HCT116 (cell line): ENCODE results near the gene ATXN1. TPM values are rescaled to one million over a fixed set of nuclear protein-coding genes. Genes with fewer than 3 reads are reported as not detected.
A peak's percentile ranks its signal among the peaks of the same experiment; 100 is the strongest.

Experiments
- ATAC-seq: fragments of 200-7000 bp; cut with Tn5 transposase; 2 replicates; pipeline ENCODE4 v1.9.1; 2020; ENCODE audit warnings: mild to moderate bottlenecking, moderate library complexity
- BruUV-seq: library from RNA; stranded (reverse); fragments of 400-500 nt; replicated peaks from 2 replicates; lab custom pipeline; 2021; lab: Mats Ljungman, UMichigan
- CTCF ChIA-PET: fragments of 300-600 bp; sonication (Branson Sonifier 250); formaldehyde crosslinking; loops from one replicate; lab custom pipeline; 2021; ENCODE audit warnings: antibody characterized with exemption; lab: Charles Lee
- POLR2A ChIA-PET: fragments of 300-600, 350-600 bp; sonication (Branson Sonifier 250); formaldehyde crosslinking; loops from one replicate; lab custom pipeline; 2021; ENCODE audit warnings: antibody characterized with exemption; lab: Charles Lee
- RAD21 ChIA-PET, 2 experiments: fragments of 300-600 bp; sonication (Branson Sonifier 250); formaldehyde crosslinking; loops; one replicate each; lab custom pipeline; 2023; ENCODE audit warnings: low total read pairs in 2 of 2; ENCODE audit not compliant: uncharacterized antibody in 2 of 2, unreplicated experiment in 2 of 2, low non-redundant PET in 1 of 2; lab: Charles Lee
- DNase-seq: peaks from one replicate; pipeline ENCODE4 v3.0.0-alpha.2; 2010; ENCODE audit warnings: low read depth, low spot score
- H2AFZ ChIP-seq: fragments of 200-600 bp; shearing (Covaris generic), sonication (generic); 2 replicates; pipeline ENCODE4 v1.6.1; 2017; ENCODE audit warnings: low read depth, mixed run types, mixed read lengths, antibody characterized with exemption, low read length; ENCODE audit not compliant: poor library complexity, severe bottlenecking
- H3K27ac ChIP-seq: 2 replicates; pipeline ENCODE4 v1.5.1; 2012; ENCODE audit warnings: low read depth, low read length
- H3K27me3 ChIP-seq: fragments of 200-600 bp; sonication (generic); 2 replicates; pipeline ENCODE4 v1.6.1; 2016; ENCODE audit warnings: mixed run types, low read length, mixed read lengths; ENCODE audit not compliant: insufficient read depth
- H3K36me3 ChIP-seq, 2 experiments: fragments of 200-500 bp in 1 of 2; fragments of 200-600 bp in 1 of 2; sonication (Bioruptor generic) in 1 of 2; sonication (generic) in 1 of 2; 2 replicates each; pipeline versions ENCODE4 v1.5.1 to v1.6.1; 2014 to 2016; ENCODE audit warnings: low read length in 2 of 2, inconsistent platforms in 1 of 2, mixed read lengths in 1 of 2, mixed run types in 1 of 2; ENCODE audit not compliant: insufficient read depth in 2 of 2, control insufficient read depth in 1 of 2
- H3K4me1 ChIP-seq, 2 experiments: fragments of 200-600 bp in 1 of 2; sonication (generic) in 1 of 2; 2 replicates each; pipeline versions ENCODE4 v1.5.1 to v1.6.1; 2012 to 2017; ENCODE audit warnings: low read length in 2 of 2, inconsistent platforms in 1 of 2, mild to moderate bottlenecking in 1 of 2, mixed read lengths in 1 of 2, mixed run types in 1 of 2, moderate library complexity in 1 of 2; ENCODE audit not compliant: insufficient read depth in 2 of 2, control insufficient read depth in 1 of 2
- H3K4me2 ChIP-seq: fragments of 200-600 bp; sonication (generic); 2 replicates; pipeline ENCODE4 v1.6.1; 2017; ENCODE audit warnings: mixed run types, low read length, mixed read lengths
- H3K4me3 ChIP-seq, 2 experiments: fragments of 200-600 bp in 1 of 2; sonication (generic) in 1 of 2; replicated peaks in 1 of 2; 2 replicates each; pipeline ENCODE4 v1.5.1; 2011 to 2016; ENCODE audit warnings: low read length in 2 of 2, control low read depth in 1 of 2, low read depth in 1 of 2, mild to moderate bottlenecking in 1 of 2, mixed read lengths in 1 of 2, mixed run types in 1 of 2
- H3K79me2 ChIP-seq: fragments of 200-600 bp; sonication (generic); 2 replicates; pipeline ENCODE4 v1.6.1; 2017; ENCODE audit warnings: mild to moderate bottlenecking, mixed run types, low read length, moderate library complexity, mixed read lengths; ENCODE audit not compliant: insufficient read depth
- H3K9ac ChIP-seq: fragments of 200-600 bp; sonication (generic); 2 replicates; pipeline ENCODE4 v1.6.1; 2016; ENCODE audit warnings: low read length, mixed read lengths
- H3K9me2 ChIP-seq: fragments of 200-600 bp; sonication (generic), shearing (Covaris generic); 2 replicates; pipeline ENCODE4 v1.6.1; 2017; ENCODE audit warnings: mixed run types, mild to moderate bottlenecking, moderate library complexity; ENCODE audit not compliant: insufficient read depth
- H3K9me3 ChIP-seq, 2 experiments: fragments of 200-500 bp in 1 of 2; fragments of 200-600 bp in 1 of 2; sonication (Bioruptor generic) in 1 of 2; sonication (generic) in 1 of 2; 2 replicates each; pipeline ENCODE4 v1.6.1; 2014 to 2017; ENCODE audit warnings: low read length in 2 of 2, mixed read lengths in 2 of 2, inconsistent platforms in 1 of 2, low read depth in 1 of 2, mild to moderate bottlenecking in 1 of 2, mixed run types in 1 of 2, moderate library complexity in 1 of 2; ENCODE audit not compliant: control insufficient read depth in 1 of 2, insufficient read depth in 1 of 2
- H4K20me1 ChIP-seq: fragments of 200-600 bp; sonication (generic), shearing (Covaris generic); 2 replicates; pipeline ENCODE4 v1.6.1; 2017; ENCODE audit warnings: mixed run types, mild to moderate bottlenecking, moderate library complexity; ENCODE audit not compliant: insufficient read depth
- CBX3 ChIP-seq: IDR thresholded peaks from 2 replicates; pipeline ENCODE4 v1.6.1; 2012; ENCODE audit warnings: low read depth
- EGR1 ChIP-seq: IDR thresholded peaks from 2 replicates; pipeline ENCODE4 v1.6.1; 2012; ENCODE audit warnings: low read depth
- ELF1 ChIP-seq: IDR thresholded peaks from 2 replicates; pipeline ENCODE4 v1.6.1; 2012; ENCODE audit warnings: low read depth, borderline replicate concordance
- EZH2 ChIP-seq: fragments of 200-600 bp; sonication (generic); IDR thresholded peaks from 2 replicates; pipeline ENCODE4 v1.6.1; 2017; ENCODE audit warnings: antibody characterized with exemption, mixed run types
- EZH2phosphoT487 ChIP-seq: fragments of 200-600 bp; IDR thresholded peaks from 2 replicates; pipeline ENCODE4 v1.6.1; 2018; ENCODE audit warnings: antibody characterized with exemption, borderline replicate concordance
- POLR2AphosphoS5 ChIP-seq: IDR thresholded peaks from 2 replicates; pipeline ENCODE4 v1.6.1; 2011; ENCODE audit warnings: mild to moderate bottlenecking, low read depth, low read length, moderate library complexity
- SIN3A ChIP-seq: IDR thresholded peaks from 2 replicates; pipeline ENCODE4 v1.6.1; 2012; ENCODE audit warnings: low read depth
- SP1 ChIP-seq: IDR thresholded peaks from 2 replicates; pipeline ENCODE4 v1.6.1; 2012; ENCODE audit warnings: low read depth
- SRF ChIP-seq: IDR thresholded peaks from 2 replicates; pipeline ENCODE4 v1.6.1; 2012; ENCODE audit warnings: low read depth
- TCF7L2 ChIP-seq: IDR thresholded peaks from 2 replicates; pipeline ENCODE4 v1.7.0; 2011; ENCODE audit warnings: borderline replicate concordance, inconsistent platforms; ENCODE audit not compliant: insufficient read depth, insufficient read length; ENCODE audit errors: extremely low read depth
- YY1 ChIP-seq: IDR thresholded peaks from 2 replicates; pipeline ENCODE4 v1.6.1; 2011; ENCODE audit warnings: low read length, low read depth, moderate library complexity, mild to moderate bottlenecking; ENCODE audit not compliant: insufficient replicate concordance; ENCODE audit errors: extremely low read depth
- ZFX ChIP-seq: fragments of 450-650 bp; IDR thresholded peaks from 2 replicates; pipeline ENCODE4 v1.6.1; 2017
- ZNF274 ChIP-seq: fragments of 200-500 bp; sonication (Bioruptor generic); IDR thresholded peaks from 2 replicates; pipeline ENCODE4 v1.6.1; 2014; ENCODE audit warnings: mild to moderate bottlenecking, low read depth, low read length, inconsistent platforms
- intact Hi-C: fragments of 100-400 bp; cut with micrococcal nuclease; formaldehyde crosslinking; loops from 2 replicates; pipeline ENCODE4 v1.10.0; 2022
- total RNA-seq: library from RNA; stranded (reverse); gene quantifications from one replicate; pipeline ENCODE4 v1.2.1, GENCODE V29; 2021; ENCODE audit not compliant: unreplicated experiment
- TF ChIP-seq, protein P1 (sequence below), 3 experiments: fragments of 200-600 bp in 1 of 3; sonication (generic) in 1 of 3; IDR thresholded peaks in 2 of 3; conservative IDR thresholded peaks in 1 of 3; 2 replicates each; pipeline ENCODE4 v1.5.1; 2012 to 2017; ENCODE audit warnings: low read depth in 2 of 3, low read length in 2 of 3, antibody characterized with exemption in 1 of 3, borderline replicate concordance in 1 of 3, control low read depth in 1 of 3, mild to moderate bottlenecking in 1 of 3, mixed read lengths in 1 of 3, mixed run types in 1 of 3, moderate library complexity in 1 of 3; ENCODE audit not compliant: insufficient read depth in 1 of 3
- TF ChIP-seq, protein P2 (sequence below): IDR thresholded peaks from 2 replicates; pipeline ENCODE4 v1.6.1; 2012; ENCODE audit warnings: low read depth

ATXN1 gene
- total RNA-seq, 1 experiment from 2014 or later, result 21.0 TPM

DNA sequence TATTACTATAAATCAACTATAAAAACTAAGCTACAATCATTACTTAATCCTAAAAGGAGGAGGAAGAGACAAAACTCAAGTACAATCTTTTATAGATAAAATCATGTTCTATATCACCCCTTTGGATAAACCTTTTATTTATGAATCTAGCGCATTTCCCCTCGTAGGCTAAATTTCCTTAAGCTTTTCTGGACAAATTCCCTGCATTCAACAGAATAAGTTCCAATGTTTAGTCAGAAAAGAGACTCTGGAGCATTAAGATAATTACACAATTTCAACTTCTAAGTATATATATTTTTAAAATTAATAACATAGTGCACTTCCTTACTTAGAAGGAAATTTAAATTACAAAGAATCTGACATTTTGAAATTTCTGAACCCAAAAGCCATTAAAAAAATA is 37.9 kb downstream of the ATXN1 start:
- intact Hi-C loops, result no loop called here
- DNase-seq, result no peak
- no peaks in the 10 kb centered on the region for H3K79me2 ChIP-seq
- H3K4me1 ChIP-seq, result peaks cover 67 to 77% of the 10 kb centered on the region in 2 experiments
- H3K27me3 ChIP-seq, result no peaks in the 10 kb centered on the region
- ATAC-seq, result no peak
- ChIA-PET CTCF (interaction anchor here (1.7 to 3.1 kb wide), 2 partner anchors 11 to 209 kb away, joined by 4 to 11 read pairs; no protein-coding TSS in a partner anchor), POLR2A (interaction anchor here (0.6 to 5.2 kb wide), 3 partner anchors 10 to 49 kb away, joined by 5 to 49 read pairs (median 11); partner anchors contain the start of gene ATXN1), RAD21 (interaction anchor here in 1 of 2 experiments (1.1 kb wide), 1 partner anchor 10 kb away, joined by 3 read pairs; no protein-coding TSS in a partner anchor)
- no peaks in the 10 kb centered on the region for H4K20me1 ChIP-seq
- H3K27ac ChIP-seq, result no peak overlapping the region; the same call in 1 of the 2 replicates
- H3K9ac ChIP-seq, result 0 out of 2 replicates have a peak overlapping the region, but pooled peaks have one; percentile 0
- H3K4me3 ChIP-seq, result no peak overlapping the region
- H3K4me2 ChIP-seq, result peak overlapping the region; percentile 64
- H2AFZ ChIP-seq, result no peak overlapping the region
- no peaks in the 10 kb centered on the region for H3K9me3 ChIP-seq
- no TSS peak for BruUV-seq
- no peaks in the 10 kb centered on the region for H3K36me3 ChIP-seq
- no peaks in the 10 kb centered on the region for H3K9me2 ChIP-seq
- TF ChIP-seq POLR2AphosphoS5 (no peak), EZH2 (no peak), ELF1 (no peak), SIN3A (no peak), ZFX (no peak), EGR1 (no peak), ZNF274 (no peak), CBX3 (no peak), TCF7L2 (no peak), SP1 (no peak), EZH2phosphoT487 (no peak), YY1 (no peak), SRF (no peak)
- TF ChIP-seq, protein P1, sequence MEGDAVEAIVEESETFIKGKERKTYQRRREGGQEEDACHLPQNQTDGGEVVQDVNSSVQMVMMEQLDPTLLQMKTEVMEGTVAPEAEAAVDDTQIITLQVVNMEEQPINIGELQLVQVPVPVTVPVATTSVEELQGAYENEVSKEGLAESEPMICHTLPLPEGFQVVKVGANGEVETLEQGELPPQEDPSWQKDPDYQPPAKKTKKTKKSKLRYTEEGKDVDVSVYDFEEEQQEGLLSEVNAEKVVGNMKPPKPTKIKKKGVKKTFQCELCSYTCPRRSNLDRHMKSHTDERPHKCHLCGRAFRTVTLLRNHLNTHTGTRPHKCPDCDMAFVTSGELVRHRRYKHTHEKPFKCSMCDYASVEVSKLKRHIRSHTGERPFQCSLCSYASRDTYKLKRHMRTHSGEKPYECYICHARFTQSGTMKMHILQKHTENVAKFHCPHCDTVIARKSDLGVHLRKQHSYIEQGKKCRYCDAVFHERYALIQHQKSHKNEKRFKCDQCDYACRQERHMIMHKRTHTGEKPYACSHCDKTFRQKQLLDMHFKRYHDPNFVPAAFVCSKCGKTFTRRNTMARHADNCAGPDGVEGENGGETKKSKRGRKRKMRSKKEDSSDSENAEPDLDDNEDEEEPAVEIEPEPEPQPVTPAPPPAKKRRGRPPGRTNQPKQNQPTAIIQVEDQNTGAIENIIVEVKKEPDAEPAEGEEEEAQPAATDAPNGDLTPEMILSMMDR (IDR thresholded peaks at IDR 0.05 in 2 of 3, conservative IDR thresholded peaks at IDR 0.05 in 1 of 3; ENCODE audit: borderline replicate concordance in 1 of 3, insufficient read depth in 1 of 3, low read depth in 2 of 3, low read length in 2 of 3), result no peak
- TF ChIP-seq, protein P2, sequence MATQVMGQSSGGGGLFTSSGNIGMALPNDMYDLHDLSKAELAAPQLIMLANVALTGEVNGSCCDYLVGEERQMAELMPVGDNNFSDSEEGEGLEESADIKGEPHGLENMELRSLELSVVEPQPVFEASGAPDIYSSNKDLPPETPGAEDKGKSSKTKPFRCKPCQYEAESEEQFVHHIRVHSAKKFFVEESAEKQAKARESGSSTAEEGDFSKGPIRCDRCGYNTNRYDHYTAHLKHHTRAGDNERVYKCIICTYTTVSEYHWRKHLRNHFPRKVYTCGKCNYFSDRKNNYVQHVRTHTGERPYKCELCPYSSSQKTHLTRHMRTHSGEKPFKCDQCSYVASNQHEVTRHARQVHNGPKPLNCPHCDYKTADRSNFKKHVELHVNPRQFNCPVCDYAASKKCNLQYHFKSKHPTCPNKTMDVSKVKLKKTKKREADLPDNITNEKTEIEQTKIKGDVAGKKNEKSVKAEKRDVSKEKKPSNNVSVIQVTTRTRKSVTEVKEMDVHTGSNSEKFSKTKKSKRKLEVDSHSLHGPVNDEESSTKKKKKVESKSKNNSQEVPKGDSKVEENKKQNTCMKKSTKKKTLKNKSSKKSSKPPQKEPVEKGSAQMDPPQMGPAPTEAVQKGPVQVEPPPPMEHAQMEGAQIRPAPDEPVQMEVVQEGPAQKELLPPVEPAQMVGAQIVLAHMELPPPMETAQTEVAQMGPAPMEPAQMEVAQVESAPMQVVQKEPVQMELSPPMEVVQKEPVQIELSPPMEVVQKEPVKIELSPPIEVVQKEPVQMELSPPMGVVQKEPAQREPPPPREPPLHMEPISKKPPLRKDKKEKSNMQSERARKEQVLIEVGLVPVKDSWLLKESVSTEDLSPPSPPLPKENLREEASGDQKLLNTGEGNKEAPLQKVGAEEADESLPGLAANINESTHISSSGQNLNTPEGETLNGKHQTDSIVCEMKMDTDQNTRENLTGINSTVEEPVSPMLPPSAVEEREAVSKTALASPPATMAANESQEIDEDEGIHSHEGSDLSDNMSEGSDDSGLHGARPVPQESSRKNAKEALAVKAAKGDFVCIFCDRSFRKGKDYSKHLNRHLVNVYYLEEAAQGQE, result no peak
